HG02852 (cell line): Measurements from ENCODE around the gene LRRC49.

ENCODE experiments used
- ATAC-seq: cut with Tn5 transposase; IDR thresholded peaks from one replicate; pipeline ENCODE4 v1.9.1; 2021; ENCODE audit warnings: mild to moderate bottlenecking, moderate library complexity; ENCODE audit not compliant: unreplicated experiment

LRRC49 gene

DNA sequence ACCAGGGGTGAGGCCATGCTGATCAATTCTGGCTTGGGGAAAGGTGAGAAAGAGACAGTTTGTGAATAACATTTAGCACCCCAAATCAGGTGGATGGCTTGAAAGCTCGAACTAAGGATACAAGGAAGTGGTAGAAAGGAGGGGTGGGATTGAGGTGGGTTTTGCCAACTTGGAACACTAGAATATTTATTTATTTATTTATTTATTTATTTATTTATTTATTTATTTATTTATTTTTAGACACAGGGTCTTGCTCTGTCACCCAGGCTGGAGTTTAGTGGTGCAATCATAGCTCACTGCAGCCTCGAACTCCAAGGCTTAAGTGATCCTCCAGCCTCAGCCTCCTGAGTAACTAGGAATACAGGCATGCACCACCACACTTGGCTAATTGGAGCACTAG is 191.6 kb downstream of the LRRC49 start:
- ATAC-seq, result no peak

DNA sequence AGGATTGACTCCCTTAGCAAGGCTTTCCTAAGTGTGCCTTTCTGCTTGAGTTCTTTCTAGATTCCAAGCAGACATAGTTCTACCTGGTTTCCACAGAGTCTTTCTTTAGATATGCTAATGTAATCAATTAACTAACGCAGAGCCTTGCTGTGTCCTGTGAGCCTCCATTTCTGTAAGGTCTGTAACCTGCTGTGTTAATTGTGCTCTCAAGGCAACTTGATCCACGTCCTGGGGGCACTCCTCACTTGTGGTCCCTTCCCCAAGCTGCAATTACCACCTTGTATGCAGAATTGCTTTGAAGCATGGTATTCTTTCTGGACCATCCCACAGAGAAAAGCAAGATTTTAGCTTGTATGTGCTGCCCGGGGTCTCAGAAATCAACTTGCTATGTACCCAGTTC is 193.2 kb downstream of the LRRC49 start:
- ATAC-seq, result no peak

GRCh38 chr15:71088155-71088554 is 195.5 kb downstream of the LRRC49 start:
- no peak for ATAC-seq

GRCh38 chr15:71088683-71089082 is 196.1 kb downstream of the LRRC49 start:
- no peak for ATAC-seq

DNA sequence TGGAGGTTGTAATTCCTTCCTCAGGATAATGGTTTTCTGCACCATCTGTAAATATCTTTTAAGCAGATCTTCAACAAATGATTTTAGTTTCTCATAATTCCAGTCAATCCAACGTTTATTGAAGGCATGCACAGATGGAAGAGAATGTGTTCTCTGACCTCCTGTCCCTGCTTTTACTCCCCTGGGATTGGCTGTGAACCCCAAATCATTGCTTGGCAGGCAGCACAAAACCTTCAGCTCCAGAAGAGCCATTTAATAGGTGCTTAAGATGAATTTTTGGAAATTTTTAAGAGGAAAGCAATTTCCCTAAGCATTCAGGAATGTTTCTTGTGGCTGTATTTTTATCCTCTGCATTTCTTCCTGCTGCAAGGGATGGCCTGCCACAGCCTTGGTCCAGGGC is 197.2 kb downstream of the LRRC49 start:
- ATAC-seq, result no peak

GRCh38 chr15:71091601-71092000 is 199.0 kb downstream of the LRRC49 start:
- ATAC-seq, result no peak

- no peak for ATAC-seq
Measured at GRCh38 chr15:71092056-71092600, 199.5 kb downstream of the LRRC49 start.

DNA sequence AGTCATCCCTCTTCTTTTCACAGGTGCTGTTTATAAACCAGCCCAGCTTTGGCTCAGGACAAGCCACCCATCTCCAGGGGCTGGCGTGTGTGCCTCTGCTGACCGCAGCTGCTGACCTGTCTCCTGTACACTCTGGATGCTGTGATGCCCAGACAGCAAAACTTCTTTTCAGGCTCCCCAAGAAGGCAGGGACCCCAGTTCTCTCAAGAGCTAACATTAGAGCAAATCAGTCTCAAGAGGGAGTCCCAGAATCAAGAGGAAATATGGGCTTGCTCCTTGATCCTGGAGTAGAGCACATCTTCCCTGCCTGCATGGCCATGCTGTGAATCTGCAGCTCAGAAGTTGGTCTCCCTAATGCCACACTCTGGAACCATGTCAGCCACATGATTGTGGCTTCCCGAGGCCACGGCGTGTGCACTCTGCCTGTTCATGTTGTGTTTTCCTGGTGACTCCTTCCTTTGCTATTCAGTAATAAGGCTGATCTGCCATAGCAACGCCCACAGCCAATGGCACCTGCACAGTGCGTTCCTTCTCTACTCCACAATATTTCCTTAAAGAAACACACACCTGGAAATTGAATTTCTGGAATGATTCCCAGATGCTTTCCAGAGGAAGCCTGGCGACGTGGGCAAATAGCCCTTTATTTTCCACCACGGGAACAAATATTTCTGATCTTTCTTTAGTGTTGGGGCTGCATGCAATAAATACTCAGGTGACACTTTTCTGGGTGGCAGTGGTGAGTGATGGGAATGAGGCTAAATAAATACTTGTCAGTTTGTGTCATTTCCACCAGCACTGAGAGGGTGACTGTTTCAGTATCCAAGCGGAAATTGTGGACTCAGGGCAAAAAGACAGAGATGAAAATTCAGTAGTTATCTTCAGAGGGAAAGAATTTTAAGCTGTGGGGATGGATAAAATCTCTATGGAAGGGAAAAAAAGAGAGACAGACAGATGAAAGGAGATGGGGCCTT is 200.7 kb downstream of the LRRC49 start:
- ATAC-seq, result no peak

DNA sequence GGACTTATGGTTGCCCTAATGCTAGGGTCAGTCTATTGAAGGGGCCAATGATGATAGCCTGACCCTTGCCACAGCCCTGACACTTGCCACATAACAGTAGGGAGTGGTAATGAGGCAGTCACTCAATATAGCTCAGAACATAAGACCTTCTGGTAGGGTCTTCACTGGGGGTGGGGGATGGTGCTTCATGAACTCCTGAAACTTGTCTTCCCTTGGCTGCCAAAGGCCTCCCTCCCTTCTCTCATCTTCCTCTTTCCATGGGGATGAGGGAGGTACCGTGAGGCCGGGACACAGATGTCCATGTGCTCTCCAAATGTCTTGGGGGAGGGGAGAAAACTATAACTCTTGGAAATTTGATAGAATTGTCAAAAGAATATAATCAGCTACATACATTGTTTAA is 201.5 kb downstream of the LRRC49 start:
- ATAC-seq, result no peak

DNA sequence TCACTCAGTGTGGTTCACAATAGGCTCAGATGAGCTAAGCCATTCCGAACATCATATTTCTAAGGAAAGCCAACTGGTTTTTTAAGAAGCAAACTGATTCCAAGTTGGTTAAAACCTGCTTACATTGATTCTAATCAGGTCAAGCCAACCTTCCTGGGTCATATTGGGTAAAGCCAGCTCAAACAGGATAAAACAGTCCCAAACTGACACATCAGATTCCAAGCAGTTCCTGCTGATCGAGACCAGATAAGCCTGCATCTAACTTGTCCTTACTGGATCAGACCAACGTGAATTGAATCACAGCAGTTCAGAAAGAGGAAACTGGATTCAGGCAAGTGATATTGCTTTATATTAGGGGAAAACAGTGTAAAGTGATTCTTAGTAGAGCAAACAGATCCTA is 204.1 kb downstream of the LRRC49 start:
- no peak for ATAC-seq

GRCh38 chr15:71097890-71098289 is 205.3 kb downstream of the LRRC49 start:
- no peak for ATAC-seq

DNA sequence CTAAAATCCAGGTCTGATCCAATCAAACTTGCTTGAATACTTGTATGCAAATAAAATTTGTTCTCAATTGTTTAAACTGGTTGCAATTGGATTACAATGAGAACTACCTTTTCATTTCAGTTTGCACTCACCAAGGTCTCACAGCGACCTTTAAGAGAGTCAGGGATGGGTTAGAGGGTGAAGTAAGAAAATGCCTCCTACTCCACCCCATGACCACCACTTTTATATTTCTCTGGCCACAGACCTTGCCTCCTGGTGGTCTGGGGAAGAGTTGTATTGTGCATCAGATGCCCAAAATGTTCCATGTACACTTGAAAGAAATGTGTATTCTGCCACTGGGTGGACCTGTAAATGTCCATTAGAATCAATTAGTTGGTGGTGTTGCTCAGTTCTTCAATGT is 206.3 kb downstream of the LRRC49 start:
- no peak for ATAC-seq
